Measurements from ENCODE around the gene LGR6.

- TF ChIP-seq EZH2 (IDR thresholded peaks at IDR 0.05; ENCODE audit: borderline replicate concordance, insufficient read depth, low read depth, low read length, poor library complexity, severe bottlenecking): no peak
- TF ChIP-seq, protein P1, sequence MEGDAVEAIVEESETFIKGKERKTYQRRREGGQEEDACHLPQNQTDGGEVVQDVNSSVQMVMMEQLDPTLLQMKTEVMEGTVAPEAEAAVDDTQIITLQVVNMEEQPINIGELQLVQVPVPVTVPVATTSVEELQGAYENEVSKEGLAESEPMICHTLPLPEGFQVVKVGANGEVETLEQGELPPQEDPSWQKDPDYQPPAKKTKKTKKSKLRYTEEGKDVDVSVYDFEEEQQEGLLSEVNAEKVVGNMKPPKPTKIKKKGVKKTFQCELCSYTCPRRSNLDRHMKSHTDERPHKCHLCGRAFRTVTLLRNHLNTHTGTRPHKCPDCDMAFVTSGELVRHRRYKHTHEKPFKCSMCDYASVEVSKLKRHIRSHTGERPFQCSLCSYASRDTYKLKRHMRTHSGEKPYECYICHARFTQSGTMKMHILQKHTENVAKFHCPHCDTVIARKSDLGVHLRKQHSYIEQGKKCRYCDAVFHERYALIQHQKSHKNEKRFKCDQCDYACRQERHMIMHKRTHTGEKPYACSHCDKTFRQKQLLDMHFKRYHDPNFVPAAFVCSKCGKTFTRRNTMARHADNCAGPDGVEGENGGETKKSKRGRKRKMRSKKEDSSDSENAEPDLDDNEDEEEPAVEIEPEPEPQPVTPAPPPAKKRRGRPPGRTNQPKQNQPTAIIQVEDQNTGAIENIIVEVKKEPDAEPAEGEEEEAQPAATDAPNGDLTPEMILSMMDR (IDR thresholded peaks at IDR 0.05): peak; percentile 93
These were observed 122.1 kb downstream of the LGR6 start for GRCh38 chr1:202315576-202316168.
